ENCODE data around the gene B3GALNT2.

DNA sequence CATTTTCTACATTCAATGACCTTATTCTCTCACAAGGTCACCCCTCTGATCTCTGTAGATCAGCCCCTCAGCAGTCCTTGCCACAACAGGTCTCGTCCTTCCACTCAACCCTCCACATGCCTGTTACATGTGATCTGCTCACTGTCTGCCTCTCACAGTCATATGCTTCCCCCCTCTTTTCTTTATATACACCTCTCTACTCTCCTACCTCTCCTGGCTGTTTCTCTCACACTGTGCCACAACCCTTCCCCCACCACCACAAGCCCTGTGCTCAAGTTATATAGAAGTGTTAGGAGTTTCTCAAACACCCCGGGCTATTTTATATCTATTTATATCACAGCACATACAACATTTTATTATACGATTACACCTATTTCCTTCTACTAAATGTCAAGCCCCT lies 12.6 kb downstream of the B3GALNT2 start:
- TF ChIP-seq NFRKB (IDR thresholded peaks at IDR 0.05), result no peak
- no peak for TF ChIP-seq TARDBP (IDR thresholded peaks at IDR 0.05)

Measured in HEK293T (cell line).